ENCODE results near the gene DAPK1.

DAPK1 gene

DNA sequence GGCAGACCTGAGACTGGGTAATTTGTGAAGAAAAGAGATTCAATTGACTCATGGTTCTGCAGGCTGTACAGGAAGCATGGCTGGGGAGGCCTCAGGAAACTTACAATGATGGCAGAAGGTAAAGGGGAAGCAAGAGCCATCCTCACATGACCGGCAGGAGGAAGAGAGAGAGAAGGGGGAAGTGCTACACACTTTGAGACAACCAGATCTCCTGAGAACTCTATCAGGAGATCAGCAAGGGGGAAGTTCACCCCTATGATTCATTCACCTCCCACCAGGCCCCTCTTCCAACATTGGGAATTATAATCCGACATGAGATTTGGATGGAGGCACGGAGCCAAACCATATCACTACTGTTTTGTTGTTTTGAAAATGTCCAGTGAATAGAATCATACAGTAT lies 110.2 kb downstream of the DAPK1 start:
- TF ChIP-seq EZH2 (IDR thresholded peaks at IDR 0.05; ENCODE audit: borderline replicate concordance, low read length), result no peak
- TF ChIP-seq, protein P1, sequence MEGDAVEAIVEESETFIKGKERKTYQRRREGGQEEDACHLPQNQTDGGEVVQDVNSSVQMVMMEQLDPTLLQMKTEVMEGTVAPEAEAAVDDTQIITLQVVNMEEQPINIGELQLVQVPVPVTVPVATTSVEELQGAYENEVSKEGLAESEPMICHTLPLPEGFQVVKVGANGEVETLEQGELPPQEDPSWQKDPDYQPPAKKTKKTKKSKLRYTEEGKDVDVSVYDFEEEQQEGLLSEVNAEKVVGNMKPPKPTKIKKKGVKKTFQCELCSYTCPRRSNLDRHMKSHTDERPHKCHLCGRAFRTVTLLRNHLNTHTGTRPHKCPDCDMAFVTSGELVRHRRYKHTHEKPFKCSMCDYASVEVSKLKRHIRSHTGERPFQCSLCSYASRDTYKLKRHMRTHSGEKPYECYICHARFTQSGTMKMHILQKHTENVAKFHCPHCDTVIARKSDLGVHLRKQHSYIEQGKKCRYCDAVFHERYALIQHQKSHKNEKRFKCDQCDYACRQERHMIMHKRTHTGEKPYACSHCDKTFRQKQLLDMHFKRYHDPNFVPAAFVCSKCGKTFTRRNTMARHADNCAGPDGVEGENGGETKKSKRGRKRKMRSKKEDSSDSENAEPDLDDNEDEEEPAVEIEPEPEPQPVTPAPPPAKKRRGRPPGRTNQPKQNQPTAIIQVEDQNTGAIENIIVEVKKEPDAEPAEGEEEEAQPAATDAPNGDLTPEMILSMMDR (IDR thresholded peaks at IDR 0.05; ENCODE audit: low read length), result no peak
- no peaks in the 10 kb centered on the region for H3F3A ChIP-seq (ENCODE audit: insufficient read depth, low read length)
- H2AFZ ChIP-seq (ENCODE audit: low read length), result no peak overlapping the region
- 0 out of 2 replicates have a peak, but pooled peaks cover 6% of the 10 kb centered on the region for H3K27me3 ChIP-seq (ENCODE audit: insufficient read depth, low read length)
- no peak overlapping the region for H3K4me3 ChIP-seq (ENCODE audit: low read depth, low read length, poor library complexity, severe bottlenecking)
- H3K4me2 ChIP-seq (ENCODE audit: low read length), result no peak overlapping the region
- H3K36me3 ChIP-seq (ENCODE audit: insufficient read depth, low read length), result no peaks in the 10 kb centered on the region
- no peaks in the 10 kb centered on the region for H3K4me1 ChIP-seq (ENCODE audit: insufficient read depth, low read length, severe bottlenecking)
- no peak overlapping the region for H3K9ac ChIP-seq (ENCODE audit: low read length)
- H3K9me3 ChIP-seq (ENCODE audit: low read length), result 0 out of 2 replicates have a peak, but pooled peaks cover 2% of the 10 kb centered on the region
- no peak overlapping the region for H3K27ac ChIP-seq (ENCODE audit: low read depth, low read length, poor library complexity, severe bottlenecking)
- no peaks in the 10 kb centered on the region for H3K9me2 ChIP-seq (ENCODE audit: low read depth, low read length)
- H3K79me2 ChIP-seq (ENCODE audit: insufficient read depth, low read length), result no peaks in the 10 kb centered on the region
- no peaks in the 10 kb centered on the region for H4K20me1 ChIP-seq (ENCODE audit: insufficient read depth, low read length)

DNA sequence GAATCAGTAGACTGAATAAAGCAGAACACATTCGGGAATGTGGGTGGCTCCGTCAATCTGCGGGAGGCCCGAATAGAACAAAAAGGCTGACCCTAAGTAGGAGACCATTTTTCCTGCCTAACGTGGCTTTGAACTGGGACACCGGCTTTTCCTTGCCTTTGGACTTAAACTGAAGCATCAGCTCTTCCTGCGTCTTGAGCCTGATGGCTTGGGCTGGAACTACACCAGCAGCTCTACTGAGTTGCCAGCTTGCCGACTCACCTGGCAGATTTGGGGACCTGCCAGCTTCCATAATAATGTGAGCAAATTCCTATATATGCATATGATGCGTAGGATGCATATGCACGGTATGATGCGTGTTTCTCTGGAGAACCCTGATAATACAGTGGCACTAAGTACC lies 111.3 kb downstream of the DAPK1 start:
- no peak overlapping the region for H3K27ac ChIP-seq (ENCODE audit: low read depth, low read length, poor library complexity, severe bottlenecking)
- no peaks in the 10 kb centered on the region for H4K20me1 ChIP-seq (ENCODE audit: insufficient read depth, low read length)
- TF ChIP-seq EZH2 (IDR thresholded peaks at IDR 0.05; ENCODE audit: borderline replicate concordance, low read length), result no peak
- TF ChIP-seq, protein P1 (IDR thresholded peaks at IDR 0.05; ENCODE audit: low read length), result no peak
- no peak overlapping the region for H3K4me3 ChIP-seq (ENCODE audit: low read depth, low read length, poor library complexity, severe bottlenecking)
- H3F3A ChIP-seq (ENCODE audit: insufficient read depth, low read length), result no peaks in the 10 kb centered on the region
- H3K4me1 ChIP-seq (ENCODE audit: insufficient read depth, low read length, severe bottlenecking), result no peaks in the 10 kb centered on the region
- H3K79me2 ChIP-seq (ENCODE audit: insufficient read depth, low read length), result no peaks in the 10 kb centered on the region
- H3K9ac ChIP-seq (ENCODE audit: low read length), result no peak overlapping the region
- no peak overlapping the region for H3K4me2 ChIP-seq (ENCODE audit: low read length)
- 0 out of 2 replicates have a peak, but pooled peaks cover 2% of the 10 kb centered on the region for H3K9me3 ChIP-seq (ENCODE audit: low read length)
- no peak overlapping the region for H2AFZ ChIP-seq (ENCODE audit: low read length)
- 0 out of 2 replicates have a peak, but pooled peaks cover 6% of the 10 kb centered on the region for H3K27me3 ChIP-seq (ENCODE audit: insufficient read depth, low read length)
- no peaks in the 10 kb centered on the region for H3K36me3 ChIP-seq (ENCODE audit: insufficient read depth, low read length)
- H3K9me2 ChIP-seq (ENCODE audit: low read depth, low read length), result no peaks in the 10 kb centered on the region

DNA sequence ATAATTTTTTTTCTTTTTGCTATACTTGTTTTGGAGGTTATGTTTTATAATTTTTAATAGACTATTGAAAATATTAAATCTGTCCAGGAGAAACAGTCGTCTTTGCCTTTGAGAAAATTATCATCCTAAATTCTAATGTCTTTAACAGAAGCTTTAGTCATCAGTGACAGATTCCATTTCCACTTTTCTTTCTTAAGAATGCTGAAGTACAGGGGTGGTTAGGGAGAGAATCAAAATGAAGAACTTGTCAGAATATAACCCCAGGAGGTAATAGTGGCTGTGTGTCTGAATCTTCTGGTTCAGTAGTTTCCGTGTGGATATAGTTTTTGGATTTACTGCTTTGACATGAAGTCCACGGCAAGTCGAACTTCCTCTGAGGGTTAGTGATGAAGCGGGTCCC lies 111.8 kb downstream of the DAPK1 start:
- TF ChIP-seq EZH2 (IDR thresholded peaks at IDR 0.05; ENCODE audit: borderline replicate concordance, low read length), result no peak
- TF ChIP-seq, protein P1 (IDR thresholded peaks at IDR 0.05; ENCODE audit: low read length), result no peak
- H3K27ac ChIP-seq (ENCODE audit: low read depth, low read length, poor library complexity, severe bottlenecking), result no peak overlapping the region
- no peak overlapping the region for H3K4me2 ChIP-seq (ENCODE audit: low read length)
- 0 out of 2 replicates have a peak, but pooled peaks cover 2% of the 10 kb centered on the region for H3K9me3 ChIP-seq (ENCODE audit: low read length)
- no peaks in the 10 kb centered on the region for H3F3A ChIP-seq (ENCODE audit: insufficient read depth, low read length)
- no peaks in the 10 kb centered on the region for H3K79me2 ChIP-seq (ENCODE audit: insufficient read depth, low read length)
- H2AFZ ChIP-seq (ENCODE audit: low read length), result no peak overlapping the region
- no peaks in the 10 kb centered on the region for H4K20me1 ChIP-seq (ENCODE audit: insufficient read depth, low read length)
- H3K4me3 ChIP-seq (ENCODE audit: low read depth, low read length, poor library complexity, severe bottlenecking), result no peak overlapping the region
- no peaks in the 10 kb centered on the region for H3K9me2 ChIP-seq (ENCODE audit: low read depth, low read length)
- no peaks in the 10 kb centered on the region for H3K36me3 ChIP-seq (ENCODE audit: insufficient read depth, low read length)
- H3K9ac ChIP-seq (ENCODE audit: low read length), result no peak overlapping the region
- H3K4me1 ChIP-seq (ENCODE audit: insufficient read depth, low read length, severe bottlenecking), result no peaks in the 10 kb centered on the region
- 0 out of 2 replicates have a peak, but pooled peaks cover 6% of the 10 kb centered on the region for H3K27me3 ChIP-seq (ENCODE audit: insufficient read depth, low read length)

Measured in OCI-LY1 (cell line).